Bronchial smooth muscle cell (primary cell): ENCODE results near the gene TBC1D24. TPM values are rescaled to one million over a fixed set of nuclear protein-coding genes. Genes with fewer than 3 reads are reported as not detected.

ENCODE experiments used
- total RNA-seq: library from RNA; depleted of rRNA; stranded (reverse); fragments of >200 nt; gene quantifications from 2 replicates; pipeline ENCODE4 v1.2.1, GENCODE V29; 2014

TBC1D24 gene
- total RNA-seq = 10.2 and 13.6 TPM in 2 replicates

GRCh38 chr16:2474877-2475412 lies at the start of gene TBC1D24:
TBC1D24 (plus strand) TSS chr16:2475127; CDS start chr16:2496149, 21,022 bp downstream.

GRCh38 chr16:2429034-2429770 lies 45.7 kb upstream of the TBC1D24 start, which contains the start of gene CCNF:
CCNF (plus strand) TSS chr16:2429447; CDS start chr16:2429482, 35 bp downstream.

GRCh38 chr16:2459647-2460390 lies 15.1 kb upstream of the TBC1D24 start, which contains the start of gene TEDC2:
TEDC2 (plus strand) TSS chr16:2460109; CDS start chr16:2460145, 36 bp downstream.

GRCh38 chr16:2471016-2471652 lies 3.8 kb upstream of the TBC1D24 start, which contains the start of gene NTN3:
NTN3 (plus strand) TSS chr16:2471297; CDS start chr16:2471702, 405 bp downstream.

GRCh38 chr16:2513405-2514332 lies 38.7 kb downstream of the TBC1D24 start, which contains the start of gene ATP6V0C:
ATP6V0C (plus strand) TSS chr16:2513952; CDS start chr16:2514104, 152 bp downstream.

GRCh38 chr16:2520097-2520783 lies 45.3 kb downstream of the TBC1D24 start, which contains the start of gene AMDHD2:
AMDHD2 (plus strand) TSS chr16:2520371; CDS start chr16:2520459, 88 bp downstream.

GRCh38 chr16:2531371-2531695 lies 56.4 kb downstream of the TBC1D24 start, which contains the start of gene CEMP1:
CEMP1 (minus strand) TSS chr16:2531408; CDS start chr16:2531073, 335 bp downstream.

GRCh38 chr16:2537451-2538379 lies 62.8 kb downstream of the TBC1D24 start, which contains the start of gene PDPK1:
PDPK1 (plus strand) TSS chr16:2538021; CDS start chr16:2538113, 92 bp downstream.

Other genes starting within 250 kb of the TBC1D24 start
- 0.95 and 1.1 TPM in 2 replicates for gene DNASE1L2, start 238.7 kb upstream of the TBC1D24 start, total RNA-seq
- 21.2 and 28.8 TPM in 2 replicates for gene ECI1, start 223.5 kb upstream of the TBC1D24 start, total RNA-seq
- gene RNPS1, start 207.0 kb upstream of the TBC1D24 start, total RNA-seq = 23.2 and 41.8 TPM in 2 replicates
- gene ABCA3, start 134.4 kb upstream of the TBC1D24 start, total RNA-seq = 0.26 and 0.47 TPM in 2 replicates
- gene CCNF, start 45.7 kb upstream of the TBC1D24 start, total RNA-seq = 3.3 and 4.7 TPM in 2 replicates
- 0.34 and 1.1 TPM in 2 replicates for gene TEDC2, start 15.0 kb upstream of the TBC1D24 start, total RNA-seq
- gene NTN3, start 3.8 kb upstream of the TBC1D24 start, total RNA-seq = 1.2 and 1.4 TPM in 2 replicates
- 8.0 and 8.4 TPM in 2 replicates for gene ATP6V0C, start 38.8 kb downstream of the TBC1D24 start, total RNA-seq
- 58.7 and 69.5 TPM in 2 replicates for gene AMDHD2, start 45.2 kb downstream of the TBC1D24 start, total RNA-seq
- under 0.01 TPM in 1 of 2 replicates, not detected in the other for gene CEMP1, start 56.3 kb downstream of the TBC1D24 start, total RNA-seq
- 10.0 and 12.5 TPM in 2 replicates for gene PDPK1, start 62.9 kb downstream of the TBC1D24 start, total RNA-seq
- gene KCTD5, start 207.4 kb downstream of the TBC1D24 start, total RNA-seq = 11.7 and 13.7 TPM in 2 replicates
- gene PRSS27, start 245.1 kb downstream of the TBC1D24 start, total RNA-seq = 0.69 and 1.1 TPM in 2 replicates